ENCODE data around the gene MMP8.

Gene MMP8

DNA sequence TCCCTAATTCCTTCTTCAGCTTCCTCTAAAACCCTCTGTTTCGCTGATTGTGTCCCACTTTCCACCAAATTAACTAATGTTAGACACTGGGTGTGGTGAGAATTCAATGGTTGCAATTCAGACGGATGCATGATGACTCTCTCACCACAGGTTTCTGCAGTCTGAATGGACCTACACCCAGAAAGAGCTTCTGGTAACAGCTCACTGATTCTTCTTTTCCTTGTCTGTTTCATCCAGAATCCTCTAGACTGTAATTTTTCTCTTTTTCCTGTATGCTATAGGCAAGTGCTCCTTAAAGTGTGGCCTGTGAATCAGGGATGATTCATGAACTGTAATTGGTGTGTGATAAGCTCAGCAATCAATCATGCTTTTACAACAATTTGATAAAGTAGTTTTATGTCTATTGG lies 37.6 kb upstream of the MMP8 start:
- no peaks in the 10 kb centered on the region for H3K4me1 ChIP-seq (ENCODE audit: insufficient read depth, low read length, poor library complexity, severe bottlenecking)
- no peak overlapping the region for H3K9ac ChIP-seq (ENCODE audit: low read depth, low read length, poor library complexity, severe bottlenecking)
- H4K20me1 ChIP-seq (ENCODE audit: insufficient read depth, low read length, poor library complexity, severe bottlenecking) = no peaks in the 10 kb centered on the region
- H3F3A ChIP-seq (ENCODE audit: low read depth) = no peaks in the 10 kb centered on the region
- no peak overlapping the region for H3K4me3 ChIP-seq (ENCODE audit: low read length, poor library complexity, severe bottlenecking)
- no peaks in the 10 kb centered on the region for H3K9me3 ChIP-seq (ENCODE audit: insufficient read depth, low read depth, low read length)
- H2AFZ ChIP-seq (ENCODE audit: low read length) = no peak overlapping the region
- H3K9me2 ChIP-seq (replicated peaks; ENCODE audit: low read depth, low read length) = no peaks in the 10 kb centered on the region
- no peak overlapping the region for H3K4me2 ChIP-seq (ENCODE audit: low read depth, low read length, poor library complexity, severe bottlenecking)
- no peaks in the 10 kb centered on the region for H3K27me3 ChIP-seq (ENCODE audit: insufficient read depth, low read length, poor library complexity, severe bottlenecking)
- TF ChIP-seq, protein P1, sequence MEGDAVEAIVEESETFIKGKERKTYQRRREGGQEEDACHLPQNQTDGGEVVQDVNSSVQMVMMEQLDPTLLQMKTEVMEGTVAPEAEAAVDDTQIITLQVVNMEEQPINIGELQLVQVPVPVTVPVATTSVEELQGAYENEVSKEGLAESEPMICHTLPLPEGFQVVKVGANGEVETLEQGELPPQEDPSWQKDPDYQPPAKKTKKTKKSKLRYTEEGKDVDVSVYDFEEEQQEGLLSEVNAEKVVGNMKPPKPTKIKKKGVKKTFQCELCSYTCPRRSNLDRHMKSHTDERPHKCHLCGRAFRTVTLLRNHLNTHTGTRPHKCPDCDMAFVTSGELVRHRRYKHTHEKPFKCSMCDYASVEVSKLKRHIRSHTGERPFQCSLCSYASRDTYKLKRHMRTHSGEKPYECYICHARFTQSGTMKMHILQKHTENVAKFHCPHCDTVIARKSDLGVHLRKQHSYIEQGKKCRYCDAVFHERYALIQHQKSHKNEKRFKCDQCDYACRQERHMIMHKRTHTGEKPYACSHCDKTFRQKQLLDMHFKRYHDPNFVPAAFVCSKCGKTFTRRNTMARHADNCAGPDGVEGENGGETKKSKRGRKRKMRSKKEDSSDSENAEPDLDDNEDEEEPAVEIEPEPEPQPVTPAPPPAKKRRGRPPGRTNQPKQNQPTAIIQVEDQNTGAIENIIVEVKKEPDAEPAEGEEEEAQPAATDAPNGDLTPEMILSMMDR (conservative IDR thresholded peaks at IDR 0.05; ENCODE audit: low read length) = no peak
- TF ChIP-seq EZH2phosphoT487 (IDR thresholded peaks at IDR 0.05; ENCODE audit: borderline replicate concordance) = no peak
- H3K79me2 ChIP-seq (ENCODE audit: insufficient read depth, low read length) = no peaks in the 10 kb centered on the region
- H3K36me3 ChIP-seq (ENCODE audit: insufficient read depth, low read length) = no peaks in the 10 kb centered on the region

GRCh38 chr11:102761646-102762238 lies 37.0 kb upstream of the MMP8 start:
- Histone ChIP-seq H3K27me3 (ENCODE audit: insufficient read depth, low read length, poor library complexity, severe bottlenecking) (no peaks in the 10 kb centered on the region), H3K4me2 (ENCODE audit: low read depth, low read length, poor library complexity, severe bottlenecking) (no peak overlapping the region), H3K9ac (ENCODE audit: low read depth, low read length, poor library complexity, severe bottlenecking) (no peak overlapping the region), H3K4me3 (ENCODE audit: low read length, poor library complexity, severe bottlenecking) (no peak overlapping the region), H3F3A (ENCODE audit: low read depth) (no peaks in the 10 kb centered on the region), H3K36me3 (ENCODE audit: insufficient read depth, low read length) (no peaks in the 10 kb centered on the region), H3K79me2 (ENCODE audit: insufficient read depth, low read length) (no peaks in the 10 kb centered on the region), H4K20me1 (ENCODE audit: insufficient read depth, low read length, poor library complexity, severe bottlenecking) (no peaks in the 10 kb centered on the region), H2AFZ (ENCODE audit: low read length) (no peak overlapping the region), H3K9me3 (ENCODE audit: insufficient read depth, low read depth, low read length) (no peaks in the 10 kb centered on the region), H3K9me2 (replicated peaks; ENCODE audit: low read depth, low read length) (no peaks in the 10 kb centered on the region), H3K4me1 (ENCODE audit: insufficient read depth, low read length, poor library complexity, severe bottlenecking) (no peaks in the 10 kb centered on the region)
- no peak for TF ChIP-seq EZH2phosphoT487 (IDR thresholded peaks at IDR 0.05; ENCODE audit: borderline replicate concordance)
- TF ChIP-seq, protein P1 (conservative IDR thresholded peaks at IDR 0.05; ENCODE audit: low read length) = no peak

DNA sequence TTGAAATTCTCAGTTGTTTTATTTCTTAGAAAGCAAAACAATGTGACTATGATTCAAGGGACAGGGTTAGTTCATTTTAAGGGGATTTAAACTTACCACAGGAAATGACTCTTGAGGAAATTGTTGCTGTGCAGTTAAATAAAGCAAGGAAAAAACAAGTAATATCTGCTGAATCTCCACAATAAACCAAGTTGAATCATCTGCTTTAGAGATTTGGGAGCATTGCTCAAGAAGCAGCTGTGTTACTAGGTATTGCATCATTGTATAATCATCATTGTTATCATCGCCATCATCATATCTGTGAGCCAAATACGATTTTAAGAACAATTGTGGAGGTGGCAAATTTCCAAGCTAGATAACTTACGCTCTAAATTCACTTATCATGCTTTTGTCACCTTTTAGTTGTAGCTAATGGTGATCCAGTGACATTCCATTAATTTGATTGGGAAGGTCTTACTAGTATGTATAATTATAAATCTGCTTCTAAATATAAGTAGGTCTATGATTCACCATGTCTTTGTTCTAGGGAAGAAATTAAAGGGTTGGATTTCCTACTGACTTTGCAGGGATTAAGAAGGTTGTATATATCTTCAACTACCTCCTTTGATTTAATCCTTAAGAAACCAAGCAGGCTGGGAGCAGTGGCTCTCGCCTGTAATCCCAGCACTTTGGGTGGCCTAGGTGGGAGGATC lies 35.7 kb upstream of the MMP8 start:
- Histone ChIP-seq H3K4me3 (ENCODE audit: low read length, poor library complexity, severe bottlenecking) (no peak overlapping the region), H3K9ac (ENCODE audit: low read depth, low read length, poor library complexity, severe bottlenecking) (no peak overlapping the region), H3K4me2 (ENCODE audit: low read depth, low read length, poor library complexity, severe bottlenecking) (no peak overlapping the region), H3F3A (ENCODE audit: low read depth) (no peaks in the 10 kb centered on the region), H3K4me1 (ENCODE audit: insufficient read depth, low read length, poor library complexity, severe bottlenecking) (no peaks in the 10 kb centered on the region), H3K9me2 (replicated peaks; ENCODE audit: low read depth, low read length) (no peaks in the 10 kb centered on the region), H3K27me3 (ENCODE audit: insufficient read depth, low read length, poor library complexity, severe bottlenecking) (no peaks in the 10 kb centered on the region), H3K79me2 (ENCODE audit: insufficient read depth, low read length) (no peaks in the 10 kb centered on the region), H4K20me1 (ENCODE audit: insufficient read depth, low read length, poor library complexity, severe bottlenecking) (no peaks in the 10 kb centered on the region), H2AFZ (ENCODE audit: low read length) (no peak overlapping the region), H3K36me3 (ENCODE audit: insufficient read depth, low read length) (no peaks in the 10 kb centered on the region), H3K9me3 (ENCODE audit: insufficient read depth, low read depth, low read length) (no peaks in the 10 kb centered on the region)
- TF ChIP-seq, protein P1 (conservative IDR thresholded peaks at IDR 0.05; ENCODE audit: low read length) = no peak
